GM08714 (cell line): ENCODE measurements around the gene CAPS.
"Not testable (repeated sequence)": the region's sequence is repeated elsewhere in the genome, so short reads cannot be mapped to it uniquely, and the experiment has no call there.

ENCODE experiments used
- H3K4me3 ChIP-seq: fragments of 200-500 bp; sonication (Bioruptor generic); 2 replicates; pipeline ENCODE4 v1.5.1; 2014; ENCODE audit warnings: mild to moderate bottlenecking, low read length, inconsistent platforms
- ZNF274 ChIP-seq: IDR thresholded peaks from 2 replicates; pipeline ENCODE4 v1.6.1; 2012; ENCODE audit warnings: mild to moderate bottlenecking, low read depth, low read length

CAPS gene

GRCh38 chr19:5913739-5914357 lies at the start of gene CAPS:
TSS of gene CAPS (plus strand) at chr19:5914254. CDS start at chr19:5914407, 153 bp downstream.
- H3K4me3 ChIP-seq = no peak within 1 kb of the TSS
- TF ChIP-seq ZNF274 = no peak

- no peak for TF ChIP-seq ZNF274
- H3K4me3 ChIP-seq = no peak overlapping the region
These were observed 49.1 kb upstream of the CAPS start for GRCh38 chr19:5864725-5865486.

GRCh38 chr19:5865772-5866171 lies 48.3 kb upstream of the CAPS start:
- no peak for TF ChIP-seq ZNF274
- no peak overlapping the region for H3K4me3 ChIP-seq

- TF ChIP-seq ZNF274 = no peak
- no peak overlapping the region for H3K4me3 ChIP-seq
These were observed 46.6 kb upstream of the CAPS start for GRCh38 chr19:5867201-5868136.

- TF ChIP-seq ZNF274 = no peak
These were observed 43.1 kb upstream of the CAPS start for GRCh38 chr19:5870986-5871394.

GRCh38 chr19:5873617-5874199 lies 40.3 kb upstream of the CAPS start:
- H3K4me3 ChIP-seq = no peak overlapping the region
- TF ChIP-seq ZNF274 = no peak

More at GRCh38 chr19:5870986-5871394, 43.1 kb upstream of the CAPS start:
- no peak overlapping the region for H3K4me3 ChIP-seq

- H3K4me3 ChIP-seq = not testable (repeated sequence)
These were observed 39.6 kb upstream of the CAPS start for GRCh38 chr19:5874496-5874895.

GRCh38 chr19:5877427-5877826 lies 36.6 kb upstream of the CAPS start:
- no peak overlapping the region for H3K4me3 ChIP-seq
- no peak for TF ChIP-seq ZNF274

- no peak for TF ChIP-seq ZNF274
- no peak overlapping the region for H3K4me3 ChIP-seq
These were observed 36.2 kb upstream of the CAPS start for GRCh38 chr19:5877882-5878281.

GRCh38 chr19:5880196-5880595 lies 33.9 kb upstream of the CAPS start:
- no peak overlapping the region for H3K4me3 ChIP-seq
- no peak for TF ChIP-seq ZNF274

GRCh38 chr19:5880604-5881078 lies 33.4 kb upstream of the CAPS start:
- TF ChIP-seq ZNF274 = no peak
- H3K4me3 ChIP-seq = no peak overlapping the region

GRCh38 chr19:5881543-5882299 lies 32.3 kb upstream of the CAPS start:
- TF ChIP-seq ZNF274 = no peak
- H3K4me3 ChIP-seq = no peak overlapping the region

- no peak overlapping the region for H3K4me3 ChIP-seq
- no peak for TF ChIP-seq ZNF274
These were observed 31.6 kb upstream of the CAPS start for GRCh38 chr19:5882421-5882968.

- not testable (repeated sequence) for H3K4me3 ChIP-seq
These were observed 30.7 kb upstream of the CAPS start for GRCh38 chr19:5883157-5883873.

- H3K4me3 ChIP-seq = not testable (repeated sequence)
These were observed 29.8 kb upstream of the CAPS start for GRCh38 chr19:5884065-5884811.
